Endothelial cell of umbilical vein (primary cell): ENCODE data around the gene TXNDC2.

ENCODE experiments used
- EZH2 ChIP-seq: IDR thresholded peaks from 2 replicates; pipeline ENCODE4 v1.6.1; 2012; ENCODE audit warnings: borderline replicate concordance, low read depth, mild to moderate bottlenecking, moderate library complexity, low read length, inconsistent platforms; ENCODE audit not compliant: severe bottlenecking
- POLR2A ChIP-seq: IDR thresholded peaks from 2 replicates; pipeline ENCODE4 v1.6.1; 2012; ENCODE audit warnings: low read depth, mild to moderate bottlenecking, control low read depth, low read length
- POLR2AphosphoS5 ChIP-seq: IDR thresholded peaks from 2 replicates; pipeline ENCODE4 v1.6.1; 2012; ENCODE audit warnings: low read depth, mild to moderate bottlenecking, control low read depth, low read length, moderate library complexity; ENCODE audit not compliant: insufficient read depth
- TF ChIP-seq, protein P1 (sequence below), 2 donors: IDR thresholded peaks; 1 replicate in 1 of 2; 2 replicates in 1 of 2; pipeline ENCODE4 v1.5.1; 2011; ENCODE audit warnings: low read length in 2 of 2, mild to moderate bottlenecking in 2 of 2, moderate library complexity in 2 of 2, control low read depth in 1 of 2, inconsistent platforms in 1 of 2, low read depth in 1 of 2; ENCODE audit not compliant: insufficient read depth in 1 of 2; ENCODE audit errors: extremely low read depth in 1 of 2
- TF ChIP-seq, protein P2 (sequence below): IDR thresholded peaks from 2 replicates; pipeline ENCODE4 v1.6.1; 2011; ENCODE audit not compliant: insufficient read depth, insufficient read length

- TF ChIP-seq, protein P1, sequence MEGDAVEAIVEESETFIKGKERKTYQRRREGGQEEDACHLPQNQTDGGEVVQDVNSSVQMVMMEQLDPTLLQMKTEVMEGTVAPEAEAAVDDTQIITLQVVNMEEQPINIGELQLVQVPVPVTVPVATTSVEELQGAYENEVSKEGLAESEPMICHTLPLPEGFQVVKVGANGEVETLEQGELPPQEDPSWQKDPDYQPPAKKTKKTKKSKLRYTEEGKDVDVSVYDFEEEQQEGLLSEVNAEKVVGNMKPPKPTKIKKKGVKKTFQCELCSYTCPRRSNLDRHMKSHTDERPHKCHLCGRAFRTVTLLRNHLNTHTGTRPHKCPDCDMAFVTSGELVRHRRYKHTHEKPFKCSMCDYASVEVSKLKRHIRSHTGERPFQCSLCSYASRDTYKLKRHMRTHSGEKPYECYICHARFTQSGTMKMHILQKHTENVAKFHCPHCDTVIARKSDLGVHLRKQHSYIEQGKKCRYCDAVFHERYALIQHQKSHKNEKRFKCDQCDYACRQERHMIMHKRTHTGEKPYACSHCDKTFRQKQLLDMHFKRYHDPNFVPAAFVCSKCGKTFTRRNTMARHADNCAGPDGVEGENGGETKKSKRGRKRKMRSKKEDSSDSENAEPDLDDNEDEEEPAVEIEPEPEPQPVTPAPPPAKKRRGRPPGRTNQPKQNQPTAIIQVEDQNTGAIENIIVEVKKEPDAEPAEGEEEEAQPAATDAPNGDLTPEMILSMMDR (IDR thresholded peaks at IDR 0.05; ENCODE audit: extremely low read depth in 1 of 2, insufficient read depth in 1 of 2, low read depth in 1 of 2, low read length in 2 of 2) = no peak
- TF ChIP-seq POLR2A (no peak), EZH2 (no peak), POLR2AphosphoS5 (no peak)
- TF ChIP-seq, protein P2, sequence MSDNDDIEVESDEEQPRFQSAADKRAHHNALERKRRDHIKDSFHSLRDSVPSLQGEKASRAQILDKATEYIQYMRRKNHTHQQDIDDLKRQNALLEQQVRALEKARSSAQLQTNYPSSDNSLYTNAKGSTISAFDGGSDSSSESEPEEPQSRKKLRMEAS = no peak
Observed at GRCh38 chr18:9871244-9871746, 14.5 kb upstream of the TXNDC2 start.
